Endothelial cell of umbilical vein (primary cell): ENCODE measurements around the gene TPP1.

Source experiments
- EZH2 ChIP-seq: IDR thresholded peaks from 2 replicates; pipeline ENCODE4 v1.6.1; 2012; ENCODE audit warnings: borderline replicate concordance, low read depth, mild to moderate bottlenecking, moderate library complexity, low read length, inconsistent platforms; ENCODE audit not compliant: severe bottlenecking
- FOS ChIP-seq: IDR thresholded peaks from 2 replicates; pipeline ENCODE4 v1.6.1; 2011; ENCODE audit warnings: mild to moderate bottlenecking, low read length, moderate library complexity, borderline replicate concordance; ENCODE audit not compliant: insufficient read depth
- GATA2 ChIP-seq: IDR thresholded peaks from 2 replicates; pipeline ENCODE4 v1.7.0; 2011; ENCODE audit warnings: low read depth, mild to moderate bottlenecking, moderate library complexity, mixed read lengths, low read length; ENCODE audit not compliant: insufficient read length, insufficient read depth
- JUN ChIP-seq: IDR thresholded peaks from 2 replicates; pipeline ENCODE4 v1.6.1; 2011; ENCODE audit warnings: borderline replicate concordance, low read depth; ENCODE audit not compliant: insufficient read length, insufficient read depth
- MAX ChIP-seq: IDR thresholded peaks from 2 replicates; pipeline ENCODE4 v1.6.1; 2011; ENCODE audit not compliant: insufficient read depth, insufficient read length
- MYC ChIP-seq: IDR thresholded peaks from one replicate; pipeline ENCODE4 v1.6.1; 2011; ENCODE audit warnings: mild to moderate bottlenecking, low read depth, low read length
- POLR2A ChIP-seq: IDR thresholded peaks from 2 replicates; pipeline ENCODE4 v1.6.1; 2012; ENCODE audit warnings: low read depth, mild to moderate bottlenecking, control low read depth, low read length
- POLR2AphosphoS5 ChIP-seq: IDR thresholded peaks from 2 replicates; pipeline ENCODE4 v1.6.1; 2012; ENCODE audit warnings: low read depth, mild to moderate bottlenecking, control low read depth, low read length, moderate library complexity; ENCODE audit not compliant: insufficient read depth
- TF ChIP-seq, protein P1 (sequence below), 2 donors: IDR thresholded peaks; 1 replicate in 1 of 2; 2 replicates in 1 of 2; pipeline ENCODE4 v1.5.1; 2011; ENCODE audit warnings: low read length in 2 of 2, mild to moderate bottlenecking in 2 of 2, moderate library complexity in 2 of 2, control low read depth in 1 of 2, inconsistent platforms in 1 of 2, low read depth in 1 of 2; ENCODE audit not compliant: insufficient read depth in 1 of 2; ENCODE audit errors: extremely low read depth in 1 of 2

GRCh38 chr11:6648501-6648900, 29.3 kb upstream of the TPP1 start:
- TF ChIP-seq, protein P1, sequence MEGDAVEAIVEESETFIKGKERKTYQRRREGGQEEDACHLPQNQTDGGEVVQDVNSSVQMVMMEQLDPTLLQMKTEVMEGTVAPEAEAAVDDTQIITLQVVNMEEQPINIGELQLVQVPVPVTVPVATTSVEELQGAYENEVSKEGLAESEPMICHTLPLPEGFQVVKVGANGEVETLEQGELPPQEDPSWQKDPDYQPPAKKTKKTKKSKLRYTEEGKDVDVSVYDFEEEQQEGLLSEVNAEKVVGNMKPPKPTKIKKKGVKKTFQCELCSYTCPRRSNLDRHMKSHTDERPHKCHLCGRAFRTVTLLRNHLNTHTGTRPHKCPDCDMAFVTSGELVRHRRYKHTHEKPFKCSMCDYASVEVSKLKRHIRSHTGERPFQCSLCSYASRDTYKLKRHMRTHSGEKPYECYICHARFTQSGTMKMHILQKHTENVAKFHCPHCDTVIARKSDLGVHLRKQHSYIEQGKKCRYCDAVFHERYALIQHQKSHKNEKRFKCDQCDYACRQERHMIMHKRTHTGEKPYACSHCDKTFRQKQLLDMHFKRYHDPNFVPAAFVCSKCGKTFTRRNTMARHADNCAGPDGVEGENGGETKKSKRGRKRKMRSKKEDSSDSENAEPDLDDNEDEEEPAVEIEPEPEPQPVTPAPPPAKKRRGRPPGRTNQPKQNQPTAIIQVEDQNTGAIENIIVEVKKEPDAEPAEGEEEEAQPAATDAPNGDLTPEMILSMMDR (IDR thresholded peaks at IDR 0.05; ENCODE audit: extremely low read depth in 1 of 2, insufficient read depth in 1 of 2, low read depth in 1 of 2, low read length in 2 of 2), result no peak
- no peak for TF ChIP-seq POLR2A
- no peak for TF ChIP-seq EZH2
- TF ChIP-seq POLR2AphosphoS5, result no peak
- no peak for TF ChIP-seq GATA2
- no peak for TF ChIP-seq FOS
- no peak for TF ChIP-seq JUN
- no peak for TF ChIP-seq MAX
- TF ChIP-seq MYC, result no peak
